Effector CD4-positive, alpha-beta T cell (primary cell): ENCODE results near the gene GRK6.
"Not testable (repeated sequence)": the region's sequence is repeated elsewhere in the genome, so short reads cannot be mapped to it uniquely, and the experiment has no call there.

Experiments
- DNase-seq: peaks from one replicate; pipeline ENCODE4 v3.0.0-alpha.2; 2020

The GRK6 gene

DNA sequence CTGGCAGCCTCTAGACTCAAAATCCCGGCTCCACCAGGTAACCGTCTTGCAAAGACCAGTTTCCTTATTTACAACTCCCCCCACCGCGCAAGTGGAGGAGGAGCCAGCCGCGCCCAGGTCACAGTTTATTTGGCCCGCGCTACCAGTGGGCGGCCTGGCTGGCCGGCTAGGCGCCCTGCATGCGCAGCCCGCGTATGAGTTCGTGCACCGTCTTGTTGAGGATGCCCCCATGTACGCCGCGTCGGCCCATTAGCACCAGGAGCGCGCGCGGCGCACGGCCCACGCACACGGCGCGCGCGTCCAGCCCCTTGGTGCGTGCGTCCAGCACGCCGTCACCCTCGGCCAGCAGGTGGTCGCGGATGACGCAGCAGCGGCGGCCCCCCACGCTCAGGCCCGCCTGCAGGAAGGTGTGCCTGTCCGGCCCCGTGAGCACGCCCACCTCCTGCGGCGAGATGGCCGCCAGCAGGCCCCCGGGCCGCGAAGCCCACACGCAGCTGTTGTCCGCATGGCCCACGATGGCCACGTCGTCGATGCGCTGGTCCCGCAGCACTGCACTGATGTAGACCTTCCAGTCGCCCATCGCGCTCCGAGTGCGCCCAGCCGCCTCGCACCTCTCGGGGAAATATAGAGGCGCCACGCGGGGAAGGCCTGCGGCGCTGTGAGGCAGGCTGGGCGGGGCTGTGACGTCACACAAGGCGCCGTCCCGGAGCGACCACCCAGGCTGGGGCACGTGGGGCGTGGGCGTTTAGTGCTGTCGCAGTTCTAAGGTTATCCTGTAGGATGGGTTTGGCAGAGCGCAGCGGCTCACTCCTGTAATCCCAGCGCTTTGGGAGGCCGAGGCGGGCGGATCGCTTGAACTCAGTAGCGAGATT is 26.2 kb upstream of the GRK6 start, which contains the start of gene PFN3:
TSS of gene PFN3 (minus strand) at position 665 of the 872 bp plus-strand sequence. CDS start at position 580, 85 bp downstream.
- DNase-seq = no peak

DNA sequence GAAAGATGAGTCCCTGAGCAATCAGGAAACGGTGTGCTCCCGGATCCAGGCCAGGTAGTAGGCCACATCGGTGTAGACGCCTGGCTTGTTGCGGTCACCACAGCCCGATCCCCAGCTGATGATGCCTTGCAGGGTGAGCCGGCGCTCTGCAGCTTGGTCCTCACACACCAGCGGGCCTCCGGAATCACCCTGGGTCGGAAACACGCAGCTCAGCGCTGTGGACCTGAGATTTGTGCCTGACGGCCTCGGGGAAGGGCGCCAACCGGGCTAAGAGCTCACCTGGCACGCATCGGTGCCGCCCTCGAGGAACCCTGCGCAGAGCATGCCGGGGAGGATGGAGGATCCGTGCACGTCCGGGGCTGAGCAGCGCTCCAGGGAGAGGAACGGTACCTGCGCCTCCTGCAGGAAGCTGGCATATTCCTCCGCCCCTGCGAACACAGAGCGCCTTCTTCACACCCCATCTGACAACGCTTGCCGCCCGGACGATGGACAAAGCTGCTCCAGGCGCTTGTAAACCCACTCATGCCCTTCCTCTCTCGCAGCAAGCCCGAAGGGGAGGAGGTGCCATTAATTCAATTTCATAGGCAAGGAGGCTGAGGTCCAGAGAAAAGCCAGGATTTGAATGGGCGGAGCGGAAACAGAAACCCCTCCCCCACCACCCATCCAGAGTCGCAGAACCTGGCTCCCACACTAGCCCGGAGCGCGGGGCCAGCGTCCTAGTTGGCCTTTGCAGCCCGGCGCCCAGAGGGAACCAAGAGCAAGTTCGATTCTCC is 24.0 kb upstream of the GRK6 start:
- peak; percentile 43 for DNase-seq

DNA sequence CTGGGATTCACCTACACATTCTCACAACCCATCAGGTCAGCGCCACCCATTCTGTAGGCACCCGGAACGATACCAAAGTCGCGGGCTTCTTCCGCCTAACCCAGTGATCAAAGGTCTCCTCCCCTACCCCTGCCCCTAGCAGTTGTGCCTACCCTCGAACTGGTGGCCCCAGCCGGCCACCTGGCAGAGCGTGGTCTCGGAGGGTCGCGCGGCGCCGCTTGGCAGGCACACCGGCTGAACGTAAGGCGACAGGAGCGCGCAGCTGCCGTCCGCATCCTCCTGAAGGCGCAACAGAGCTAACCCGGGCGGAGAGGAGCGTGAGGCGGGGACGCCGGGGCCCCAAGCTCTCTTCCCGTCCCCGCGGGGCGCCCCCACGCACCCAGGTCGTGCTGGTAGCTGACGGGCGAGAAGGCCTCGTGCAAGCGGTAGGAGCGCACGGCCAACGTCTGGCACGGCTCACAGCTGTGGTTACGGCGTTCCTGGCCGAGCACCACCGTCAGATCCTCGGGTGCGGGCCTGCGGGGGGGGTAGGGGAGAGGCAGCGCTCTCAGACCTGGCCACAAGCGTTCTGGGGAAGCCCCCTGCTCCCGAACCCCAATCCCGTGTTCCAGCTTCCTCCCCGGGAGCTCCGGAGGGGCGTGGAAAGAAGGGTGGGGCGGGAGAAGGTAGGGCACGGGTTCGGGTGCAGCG is 23.2 kb upstream of the GRK6 start:
- DNase-seq = peak; percentile 45

DNA sequence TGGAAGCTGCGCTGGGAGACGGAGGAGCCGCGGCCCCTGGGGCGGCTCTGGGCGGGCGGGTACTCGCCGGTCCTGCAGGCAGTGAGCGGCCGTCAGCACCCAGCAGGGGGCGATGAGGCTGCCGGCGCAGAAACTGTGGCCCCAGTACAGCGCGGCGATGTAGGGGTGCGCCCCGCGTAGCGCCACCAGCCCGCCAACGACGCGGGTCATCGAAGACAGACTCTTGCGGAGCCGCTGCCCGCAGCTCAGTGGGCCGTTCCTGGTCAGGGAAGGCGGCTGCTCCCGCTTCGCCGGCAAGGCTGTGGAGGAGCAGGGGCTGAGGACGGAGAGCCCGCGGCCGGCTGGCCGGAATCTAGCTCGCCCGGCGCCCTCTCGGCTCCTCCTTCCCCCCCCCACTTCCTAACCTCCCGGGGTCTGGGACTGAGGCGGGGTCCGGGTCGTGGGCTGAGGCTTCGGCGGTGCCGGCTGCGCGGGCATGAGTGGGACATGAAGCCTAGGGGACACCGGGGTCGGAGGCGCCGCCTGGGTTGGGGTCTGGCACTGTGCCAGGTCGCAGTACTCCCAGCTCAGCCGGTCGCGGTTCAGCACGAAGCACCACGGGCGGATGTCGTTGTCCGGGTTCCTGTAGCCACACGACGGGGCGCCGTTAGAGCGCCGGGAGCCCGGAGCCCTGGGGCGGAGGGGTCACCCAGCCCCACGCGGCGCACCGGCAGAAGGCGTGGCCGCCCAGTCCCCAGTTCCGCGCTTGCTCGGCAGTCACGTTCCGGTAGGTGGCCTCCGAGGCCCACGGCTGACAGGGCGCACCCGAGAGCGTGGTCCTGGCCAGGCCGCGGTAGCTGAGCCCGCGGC is 22.5 kb upstream of the GRK6 start:
- DNase-seq = peak; percentile 77

DNA sequence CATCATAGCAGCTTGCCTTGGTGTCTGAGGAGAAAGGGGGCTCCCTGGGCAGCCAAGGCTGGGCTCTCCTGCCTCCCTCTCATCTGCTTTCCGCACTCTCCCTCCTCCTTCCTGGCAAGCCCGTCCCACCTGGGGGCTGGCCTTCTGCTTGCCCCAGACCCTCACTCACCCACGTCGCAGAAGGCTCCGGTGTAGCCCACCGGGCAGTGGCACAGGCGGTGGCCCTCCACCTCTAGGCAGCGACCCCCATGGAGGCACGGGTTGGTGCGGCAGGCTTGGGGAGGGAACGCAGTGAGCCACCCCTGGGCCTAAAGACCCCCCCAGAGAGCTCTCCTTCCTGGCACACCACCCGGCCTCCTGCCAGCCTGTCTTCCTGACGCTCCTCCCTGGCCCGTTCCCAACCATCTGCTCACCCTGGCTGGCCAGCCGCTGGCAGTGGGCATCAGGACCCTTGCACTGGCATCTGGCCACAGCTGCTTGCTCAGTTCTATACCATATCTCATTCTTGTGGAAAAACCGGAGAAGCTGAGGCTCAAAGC is 21.8 kb upstream of the GRK6 start:
- DNase-seq = no peak

DNA sequence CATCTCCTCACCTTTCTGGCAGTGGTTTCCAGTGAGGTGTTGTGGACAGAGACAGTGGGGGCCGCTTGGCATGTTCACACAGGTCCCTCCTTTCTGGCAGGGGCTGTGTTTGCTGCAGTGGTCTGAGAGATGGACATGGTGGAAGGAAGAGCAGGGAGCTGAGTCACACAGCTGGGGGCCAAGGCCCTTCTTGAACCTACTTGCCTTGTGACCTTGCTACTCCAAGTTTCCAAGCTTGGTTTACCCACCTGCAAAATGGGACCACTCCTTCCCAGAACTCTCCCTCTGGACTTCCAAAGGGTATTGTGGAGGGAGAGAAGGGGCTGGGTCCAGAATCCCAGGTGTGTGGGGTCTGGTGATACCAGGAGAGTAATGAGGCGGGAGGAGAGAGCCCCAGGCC is 21.2 kb upstream of the GRK6 start:
- DNase-seq = no peak

DNA sequence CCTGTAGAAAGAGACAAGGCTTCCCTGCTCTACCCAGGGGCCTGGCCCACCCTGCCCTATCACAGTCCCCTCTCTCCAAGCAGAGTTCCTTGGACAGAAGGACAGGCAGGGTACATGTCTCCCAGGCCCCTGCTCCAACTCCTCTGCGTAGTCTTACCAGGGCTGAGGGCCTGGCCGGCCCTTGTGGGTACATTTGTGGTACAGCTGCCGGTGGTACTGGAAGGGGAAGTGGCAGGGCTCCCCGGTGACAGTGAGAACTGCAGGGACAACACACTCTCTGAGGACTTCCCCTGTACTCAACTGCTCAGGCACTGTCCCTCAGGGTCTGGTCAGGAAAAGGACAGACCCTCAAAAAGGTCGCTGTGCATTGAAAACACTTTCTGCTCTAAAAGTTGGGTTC is 20.7 kb upstream of the GRK6 start:
- DNase-seq = no peak

DNA sequence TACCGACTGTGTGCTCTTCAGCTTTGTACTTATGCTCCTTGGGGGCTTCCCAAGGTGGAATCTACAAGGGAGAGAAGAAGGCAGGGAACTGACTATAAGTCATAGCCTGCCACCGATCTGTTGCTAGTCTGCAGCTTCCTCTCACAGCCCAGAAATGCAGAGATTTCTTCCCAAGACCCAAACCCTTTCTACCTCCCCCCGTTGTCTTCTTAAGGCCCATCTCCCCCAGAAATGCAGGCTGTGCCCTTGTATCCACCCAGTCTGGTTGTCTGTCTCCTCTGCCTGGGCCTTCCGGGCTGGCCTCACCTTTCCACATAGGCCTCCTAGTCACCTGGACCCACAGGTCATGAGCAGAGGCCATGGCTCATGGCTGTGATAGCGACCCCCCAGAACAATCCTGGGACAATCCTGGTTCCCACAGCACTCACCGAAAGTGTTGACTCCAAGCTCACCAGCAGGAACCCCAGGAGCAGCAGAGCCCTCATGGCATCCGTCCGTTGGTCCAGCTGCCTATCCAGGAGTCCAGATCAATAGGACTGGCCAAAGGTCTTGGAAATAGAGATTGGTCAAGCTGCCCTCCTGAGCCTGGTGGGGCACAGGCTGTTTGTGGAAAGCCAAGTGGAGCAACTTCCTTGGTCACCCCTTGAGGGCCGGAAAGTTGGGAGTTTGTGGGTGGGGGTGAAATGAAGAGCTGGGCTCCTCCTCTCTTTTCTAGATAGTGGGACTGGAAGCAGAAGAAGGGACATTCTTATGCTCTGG is 17.3 kb upstream of the GRK6 start, which contains the start of gene F12:
TSS of gene F12 (minus strand) at position 522 of the 759 bp plus-strand sequence. CDS start at position 485, 37 bp downstream.
- no peak for DNase-seq

DNA sequence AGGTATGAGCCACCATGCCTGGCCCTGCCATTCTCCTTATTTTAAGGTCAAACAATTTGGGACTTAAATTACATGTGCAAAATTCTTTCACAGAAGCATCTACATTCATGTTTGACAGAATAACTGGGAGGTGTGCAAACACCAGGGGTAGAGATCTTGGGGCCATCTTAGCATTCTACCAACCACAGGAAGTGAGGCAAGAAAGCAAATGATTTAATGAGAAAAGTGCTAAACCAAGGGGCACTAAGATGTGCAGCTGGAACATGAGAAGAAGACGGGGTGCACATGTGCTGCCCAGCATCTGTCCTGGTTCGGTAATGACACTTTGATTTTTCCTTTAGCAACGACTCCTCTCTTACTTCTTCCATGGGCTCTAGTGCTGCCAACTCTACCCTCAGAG is 15.9 kb upstream of the GRK6 start:
- no peak for DNase-seq

DNA sequence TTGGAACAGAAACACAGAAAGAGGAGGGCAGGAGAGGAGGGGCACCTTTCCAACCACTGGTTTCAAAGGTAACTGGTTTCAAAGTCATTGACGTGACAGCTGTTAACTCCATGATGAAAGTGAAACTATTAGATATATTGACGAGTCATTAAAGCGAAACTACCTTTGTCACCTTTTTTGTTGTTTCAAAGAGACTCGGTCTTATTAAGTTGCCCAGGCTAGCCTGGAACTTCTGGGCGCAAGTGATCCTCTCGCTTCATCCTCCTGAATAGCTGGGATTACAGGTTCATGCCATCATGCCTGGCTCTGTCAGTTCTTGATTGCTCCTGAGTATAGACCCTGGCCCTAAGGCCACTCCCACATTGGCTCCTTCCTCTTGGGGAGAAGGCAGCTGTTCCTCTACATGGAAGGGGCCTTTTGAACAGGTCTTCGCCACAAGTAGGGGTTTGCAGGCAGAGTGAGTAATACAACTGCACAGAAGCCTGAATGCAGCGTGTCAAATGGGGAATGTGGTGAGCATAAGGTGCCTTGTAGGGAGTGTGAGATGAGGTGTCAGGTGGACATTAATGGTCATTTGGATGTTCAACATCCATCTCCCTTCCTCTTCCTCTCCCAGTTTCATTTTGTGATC is 13.8 kb upstream of the GRK6 start:
- DNase-seq = no peak

DNA sequence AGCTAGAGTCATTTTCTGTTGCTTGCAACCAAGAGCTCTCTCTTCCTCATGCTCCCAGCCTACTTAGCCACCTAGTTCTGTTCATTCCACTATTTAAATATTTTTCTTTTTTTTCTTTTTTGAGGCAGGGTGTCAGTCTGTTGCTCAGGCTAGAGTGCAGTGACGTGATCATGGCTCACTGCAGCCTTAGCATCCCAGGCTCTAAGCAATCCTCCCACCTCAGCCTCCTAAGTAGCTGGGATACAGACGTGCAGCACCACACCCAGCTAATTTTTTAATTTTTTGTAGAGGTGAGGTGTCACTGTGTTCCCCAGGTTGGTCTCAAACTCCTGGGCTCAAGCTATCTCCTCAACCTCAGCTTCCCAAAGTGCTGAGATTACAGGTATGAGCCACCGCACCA is 12.0 kb upstream of the GRK6 start:
- no peak for DNase-seq

DNA sequence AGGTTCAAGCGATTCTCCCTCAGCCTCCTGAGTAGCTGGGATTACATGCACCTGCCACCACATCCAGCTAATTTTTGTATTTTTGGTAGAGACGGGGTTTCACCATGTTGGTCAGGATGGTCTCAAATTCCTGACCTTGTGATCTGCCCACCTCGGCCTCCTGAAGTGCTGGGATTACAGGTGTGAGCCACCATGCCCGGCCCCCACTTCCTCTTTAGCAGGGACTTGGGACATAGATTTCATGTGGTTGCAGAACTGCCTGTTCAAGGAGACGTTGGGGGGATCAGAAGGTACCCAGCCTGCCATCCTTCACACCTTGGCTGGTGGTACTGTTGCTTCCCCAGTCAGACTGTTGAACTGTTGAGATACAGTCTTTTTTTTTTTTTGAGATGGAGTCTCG is 9.4 kb upstream of the GRK6 start:
- DNase-seq = not testable (repeated sequence)

DNA sequence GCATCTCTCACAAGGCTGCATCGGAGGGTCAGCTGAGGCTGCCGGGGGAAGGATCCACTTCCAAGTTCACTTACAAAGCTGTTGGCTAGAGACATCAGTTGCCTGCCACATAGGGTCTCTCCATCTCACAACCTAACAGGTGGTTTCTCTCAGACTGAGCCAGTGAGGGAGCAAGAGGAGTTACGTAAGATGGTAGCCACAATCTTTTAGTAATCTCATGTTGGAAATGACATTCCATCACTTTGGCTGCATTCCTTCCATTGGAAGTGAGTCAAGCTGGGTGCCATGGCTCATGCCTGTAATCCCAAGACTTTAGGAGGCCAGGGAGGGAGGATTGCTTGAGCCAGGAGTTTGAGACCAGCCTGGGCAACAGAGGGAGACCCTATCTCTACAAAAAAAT is 7.4 kb upstream of the GRK6 start:
- DNase-seq = no peak

DNA sequence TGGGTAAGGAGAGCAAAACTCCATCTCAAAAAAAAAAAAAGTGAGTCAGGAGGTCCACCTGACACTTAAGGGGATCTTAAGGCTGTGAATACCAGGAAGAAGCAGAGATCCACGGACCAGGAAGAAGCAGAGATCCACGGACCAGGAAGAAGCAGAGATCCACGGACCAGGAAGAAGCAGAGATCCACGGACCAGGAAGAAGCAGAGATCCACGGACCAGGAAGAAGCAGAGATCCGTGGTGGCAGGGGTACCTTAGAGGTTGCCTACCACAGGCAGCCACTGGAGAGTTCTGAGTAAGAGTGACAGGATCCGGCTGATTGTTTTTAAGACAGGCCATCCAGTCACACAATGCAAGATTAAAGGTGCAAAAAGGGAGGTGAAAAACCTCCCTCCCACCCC is 6.0 kb upstream of the GRK6 start:
- not testable (repeated sequence) for DNase-seq

DNA sequence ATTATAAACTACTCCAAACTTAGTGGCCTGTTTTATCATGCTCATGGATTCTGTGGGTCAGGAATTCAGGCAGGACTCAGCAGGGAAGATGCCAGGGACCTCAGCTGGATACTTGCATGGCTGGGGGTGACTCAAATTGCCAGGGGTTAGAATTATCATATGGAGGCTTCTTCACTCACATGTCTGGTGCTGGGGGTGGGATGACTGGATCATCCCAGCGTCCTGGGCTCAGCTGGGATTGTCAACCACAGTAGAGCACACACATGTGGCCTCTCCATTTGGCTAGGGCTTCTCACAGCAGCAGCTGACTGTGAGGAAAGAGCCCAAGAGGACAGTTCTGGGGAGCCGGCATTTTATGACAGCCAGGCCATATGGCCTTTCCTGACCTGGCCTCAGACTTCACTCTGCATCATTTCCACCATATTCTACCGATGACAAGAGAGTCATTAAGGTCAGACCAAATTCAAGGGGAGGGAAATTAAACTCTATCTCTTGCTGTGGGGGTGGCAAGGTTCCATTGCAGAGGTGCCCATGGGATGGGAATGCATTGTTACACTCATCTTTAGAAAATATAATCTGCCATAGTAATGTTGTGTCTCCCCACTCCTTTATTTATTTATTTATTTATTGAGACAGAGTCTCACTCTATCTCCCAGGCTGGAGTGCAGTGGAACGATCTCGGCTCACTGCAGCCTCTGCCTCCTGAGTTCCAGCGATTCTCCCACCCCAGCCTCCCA is 5.2 kb upstream of the GRK6 start:
- no peak for DNase-seq

DNA sequence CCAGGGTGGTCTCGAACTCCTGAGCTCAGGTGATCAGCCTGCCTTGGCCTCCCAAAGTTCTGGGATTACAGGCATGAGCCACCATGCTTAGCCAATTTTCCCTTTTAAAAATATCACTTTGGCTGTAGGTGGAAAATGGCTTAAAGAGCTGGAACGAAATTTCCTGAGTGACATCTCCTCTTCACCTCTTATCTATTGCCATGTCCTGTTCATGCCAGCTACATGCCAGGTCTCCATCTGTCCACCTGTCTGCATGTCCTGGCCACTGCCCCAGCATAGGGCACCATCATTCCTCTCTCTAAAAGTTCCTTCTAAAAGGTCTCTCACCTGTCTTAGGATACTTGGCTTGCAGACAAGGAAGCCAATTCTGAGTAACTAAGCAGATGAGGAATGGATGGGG is 2.8 kb upstream of the GRK6 start:
- no peak for DNase-seq

DNA sequence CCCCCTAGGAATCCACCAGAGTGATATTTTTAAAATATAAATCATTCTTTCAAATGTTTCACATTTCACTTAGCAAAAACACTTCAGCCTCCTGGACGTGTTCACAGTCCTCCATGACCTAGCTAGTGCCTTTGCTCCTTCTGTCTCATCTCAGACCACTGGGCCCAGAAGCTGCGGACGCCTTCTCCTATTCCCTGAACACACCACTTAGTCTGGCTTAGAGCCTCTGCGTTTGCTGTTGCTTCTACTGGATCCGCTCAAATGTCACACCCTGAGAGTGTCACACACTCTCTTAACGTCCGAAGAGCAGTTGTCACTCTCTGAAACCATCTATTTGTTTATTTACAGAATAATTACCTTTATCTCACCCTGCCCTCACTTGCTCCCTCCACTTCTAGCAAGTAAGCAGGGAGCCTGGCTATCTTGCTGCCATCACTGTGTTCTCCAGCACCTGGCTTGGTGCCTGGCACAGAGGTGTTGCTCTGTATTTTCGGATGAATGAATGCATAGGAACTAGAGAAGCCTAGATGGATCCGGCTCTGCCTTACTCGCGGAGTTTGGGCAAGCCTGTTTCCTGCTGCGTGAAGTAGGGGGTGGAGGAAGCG is 1.2 kb upstream of the GRK6 start:
- DNase-seq = no peak

DNA sequence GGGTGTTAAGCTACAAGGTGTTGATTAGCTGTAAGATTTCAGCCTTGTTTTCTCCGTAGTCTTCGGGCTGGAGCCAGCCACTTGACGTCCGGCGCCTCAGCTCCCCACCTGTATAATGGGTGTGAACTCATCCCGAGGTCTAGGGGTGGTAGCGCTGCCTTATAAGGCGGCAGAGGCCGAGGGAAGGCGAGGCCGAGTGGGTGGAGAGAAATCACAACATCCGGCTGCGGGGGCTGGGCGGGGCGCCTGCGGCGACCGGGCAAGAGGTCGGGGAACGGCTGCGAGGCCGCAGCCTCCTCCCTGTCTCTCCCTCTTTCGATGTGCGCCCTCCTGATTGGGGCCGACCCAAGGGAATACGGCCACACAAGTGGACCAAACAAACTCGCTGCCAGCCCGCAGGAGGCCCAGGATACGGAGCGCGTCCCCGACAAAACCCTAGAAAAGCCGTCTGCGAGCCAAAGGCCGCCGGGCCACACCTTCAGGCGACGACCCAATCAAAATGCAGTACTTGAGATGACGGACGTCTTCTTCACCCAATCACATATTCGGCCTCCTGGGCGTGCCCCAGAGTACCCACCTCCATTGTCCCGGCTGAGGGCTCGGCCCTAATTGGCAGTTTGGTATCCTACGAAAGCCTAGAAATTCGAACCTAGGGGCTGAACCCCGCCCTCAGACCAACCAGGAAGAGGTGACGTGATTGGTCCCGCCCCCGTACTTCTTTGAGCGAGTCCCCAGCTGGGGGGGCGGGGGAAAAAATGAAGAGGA is 493 bp upstream of the GRK6 start:
- DNase-seq = peak; percentile 100
